HG03039 (cell line): ENCODE results near the gene THEMIS.

Experiments used
- ATAC-seq: cut with Tn5 transposase; IDR thresholded peaks from one replicate; pipeline ENCODE4 v1.9.1; 2021; ENCODE audit warnings: mild to moderate bottlenecking, moderate library complexity; ENCODE audit not compliant: unreplicated experiment

THEMIS gene

DNA sequence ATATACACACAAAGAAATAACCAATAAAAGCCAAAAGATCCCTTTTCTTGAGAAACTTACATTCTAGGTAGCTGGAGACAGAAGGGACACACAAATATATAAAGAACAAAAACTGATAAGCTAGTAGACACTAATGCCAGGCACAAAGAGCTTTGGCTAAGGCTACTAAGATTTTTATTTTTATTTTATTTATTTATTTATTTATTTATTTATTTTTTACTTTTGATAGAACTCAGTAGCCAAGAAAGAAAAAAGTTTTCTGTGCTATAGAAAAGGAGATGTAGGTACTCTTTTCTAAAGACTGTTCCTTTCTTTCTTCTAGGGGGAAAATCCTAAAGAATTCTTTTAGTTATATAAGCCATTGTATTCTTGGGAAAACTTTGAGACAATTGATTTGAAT is 34.1 kb downstream of the THEMIS start:
- no peak for ATAC-seq

DNA sequence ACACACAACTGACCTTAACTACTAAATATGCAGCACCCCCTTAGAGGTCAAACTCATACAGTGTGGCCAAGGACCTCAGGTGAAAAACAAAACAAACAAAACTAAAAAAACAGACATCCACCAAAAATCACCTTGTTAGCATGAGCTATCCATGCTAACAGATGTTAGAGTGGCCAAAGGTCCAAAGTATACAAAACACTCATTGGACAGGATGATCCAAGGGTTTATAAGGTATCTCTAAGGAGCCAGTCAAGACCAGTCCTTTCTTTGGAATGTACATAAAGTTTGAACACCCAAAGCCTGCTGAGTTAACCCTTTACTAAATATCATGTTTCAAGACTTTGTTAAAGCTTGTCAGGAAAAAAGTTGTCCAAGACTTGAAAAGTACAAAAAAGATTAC is 35.8 kb downstream of the THEMIS start:
- ATAC-seq: no peak

DNA sequence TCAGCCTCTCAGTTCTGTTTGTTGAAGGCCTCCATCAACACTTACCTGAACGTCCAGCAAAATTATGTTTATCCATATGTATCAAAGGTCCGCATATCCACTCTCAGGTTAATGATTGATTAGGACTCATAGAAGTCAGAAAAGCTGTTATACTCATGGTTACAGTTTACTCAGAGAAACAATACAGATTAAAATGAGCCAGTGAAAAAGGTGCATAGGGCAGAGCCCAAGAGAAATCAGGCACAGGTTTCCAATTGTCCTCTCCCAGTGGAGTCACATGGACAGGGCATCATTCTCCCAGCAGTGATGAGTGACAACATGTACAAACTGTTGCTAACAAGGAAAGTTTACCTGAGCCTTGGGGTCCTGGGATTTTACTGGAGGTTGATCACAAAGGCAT is 36.2 kb downstream of the THEMIS start:
- no peak for ATAC-seq

DNA sequence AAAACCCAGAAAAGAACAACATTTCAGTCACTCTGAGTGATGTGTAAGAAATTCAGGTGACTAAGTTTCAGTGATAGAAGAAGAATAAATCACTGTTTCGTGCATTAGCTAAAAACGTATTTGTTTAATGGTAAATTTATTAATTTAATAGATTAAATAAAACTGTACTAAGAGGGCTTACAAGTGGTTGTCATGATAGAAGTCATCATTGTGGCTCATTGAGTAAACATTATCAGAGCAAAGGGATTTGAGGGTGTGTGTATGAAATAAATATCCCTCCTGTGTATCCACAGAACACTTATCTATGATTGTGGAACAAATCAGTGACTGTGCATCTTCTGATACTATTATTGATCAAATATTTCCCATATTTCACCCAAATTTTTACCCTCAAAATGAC is 40.1 kb downstream of the THEMIS start:
- no peak for ATAC-seq

DNA sequence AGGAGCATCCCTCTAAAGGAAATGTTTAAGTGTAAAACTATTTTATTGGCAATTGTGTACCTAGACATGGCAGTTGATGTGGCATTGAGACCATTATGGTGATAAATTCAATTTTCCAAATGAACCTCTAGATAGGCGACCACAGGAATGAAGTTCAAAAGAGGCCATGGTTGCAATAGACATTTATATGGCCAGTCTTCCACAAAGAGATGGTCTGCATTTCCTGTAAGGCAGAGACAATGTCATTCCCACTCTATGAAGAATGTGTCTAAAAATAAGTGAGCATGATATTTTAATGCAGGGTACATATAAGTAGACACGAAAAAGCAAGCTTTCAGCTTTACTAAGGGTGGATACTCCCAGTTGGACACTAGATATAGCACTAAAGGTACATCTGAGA is 40.9 kb downstream of the THEMIS start:
- no peak for ATAC-seq

DNA sequence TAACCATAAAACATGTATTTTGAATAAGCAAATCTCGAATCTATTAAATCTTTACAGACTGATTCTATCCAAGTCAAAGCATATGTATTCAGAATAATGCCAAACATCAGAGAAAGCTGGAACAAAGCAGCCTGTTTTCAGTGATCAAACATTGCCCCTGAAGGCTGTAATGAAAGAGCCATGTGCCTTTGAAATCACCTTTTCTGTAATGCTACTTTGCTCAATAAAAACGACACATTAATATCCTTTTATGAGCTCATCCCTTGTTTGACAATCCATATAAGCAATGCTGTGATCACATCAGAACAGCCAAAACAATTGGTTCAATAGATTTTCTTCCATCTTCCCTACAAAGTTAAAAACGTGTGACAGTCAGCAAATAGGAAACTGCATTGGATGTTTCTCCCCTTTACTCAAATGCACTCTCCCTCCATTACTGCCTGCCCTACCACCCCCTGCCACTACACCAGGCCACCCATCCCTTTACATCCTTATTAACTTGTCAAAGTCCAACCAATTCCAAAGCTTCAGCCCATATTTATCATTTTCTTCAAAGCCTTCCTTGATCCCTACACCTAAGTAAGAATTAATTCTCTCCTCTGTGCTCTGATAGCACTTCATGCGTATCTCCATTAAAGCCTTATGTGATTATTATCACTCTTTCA is 42.0 kb downstream of the THEMIS start:
- no peak for ATAC-seq

DNA sequence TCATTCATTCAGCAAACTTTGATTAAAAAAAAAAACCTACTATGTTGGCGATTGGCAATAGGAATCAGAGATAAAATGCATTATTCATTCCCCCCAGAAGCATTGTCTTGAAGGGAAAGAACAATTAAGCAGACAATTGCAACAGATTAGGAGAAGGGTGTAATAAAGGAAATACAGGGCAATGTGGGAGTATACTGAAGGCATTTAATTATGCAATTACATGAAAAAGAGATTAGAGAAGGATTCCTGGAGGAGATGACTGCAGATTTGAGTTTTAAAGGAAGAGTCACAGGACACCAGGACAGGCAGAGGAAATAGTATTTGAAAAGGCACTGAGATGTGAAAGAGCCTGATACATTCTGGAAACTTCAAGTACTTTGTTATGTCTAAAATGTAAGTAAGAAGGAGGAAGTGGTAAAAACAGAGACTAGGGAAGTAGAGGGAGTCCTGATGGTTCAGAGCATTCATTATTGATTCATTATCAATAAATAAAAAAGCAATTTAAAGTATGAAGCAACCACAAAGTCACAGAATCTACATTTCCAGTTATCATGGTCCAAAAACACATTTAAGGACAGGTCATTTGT is 43.7 kb downstream of the THEMIS start:
- no peak for ATAC-seq

DNA sequence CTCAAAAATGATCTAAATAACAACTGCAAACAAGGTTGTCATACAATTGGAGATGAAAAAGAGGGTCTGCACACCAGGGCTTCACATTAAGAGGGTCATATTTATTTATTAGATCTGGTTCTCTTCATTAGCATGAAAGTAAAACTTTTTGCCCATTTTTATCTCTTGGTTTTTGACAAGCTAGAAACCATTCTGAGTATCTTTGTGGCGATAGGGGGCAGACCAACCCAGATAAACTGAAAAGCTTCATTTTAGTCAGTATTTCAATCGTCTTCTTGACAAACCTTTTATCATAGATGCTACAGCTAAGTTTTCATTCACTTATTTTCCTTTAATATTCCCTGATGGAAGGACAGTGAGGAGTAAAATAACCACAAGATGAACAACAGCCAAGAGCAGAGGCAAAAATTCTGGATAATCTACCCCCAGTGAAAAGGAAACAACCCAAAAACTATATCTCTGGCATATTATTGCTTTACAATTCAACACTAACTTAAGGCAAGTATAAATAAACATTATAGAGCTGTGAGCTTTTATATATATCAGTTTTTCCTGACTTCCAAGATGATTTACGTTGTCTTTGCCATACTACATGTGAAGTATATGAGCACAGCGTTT is 45.2 kb downstream of the THEMIS start:
- ATAC-seq: no peak

DNA sequence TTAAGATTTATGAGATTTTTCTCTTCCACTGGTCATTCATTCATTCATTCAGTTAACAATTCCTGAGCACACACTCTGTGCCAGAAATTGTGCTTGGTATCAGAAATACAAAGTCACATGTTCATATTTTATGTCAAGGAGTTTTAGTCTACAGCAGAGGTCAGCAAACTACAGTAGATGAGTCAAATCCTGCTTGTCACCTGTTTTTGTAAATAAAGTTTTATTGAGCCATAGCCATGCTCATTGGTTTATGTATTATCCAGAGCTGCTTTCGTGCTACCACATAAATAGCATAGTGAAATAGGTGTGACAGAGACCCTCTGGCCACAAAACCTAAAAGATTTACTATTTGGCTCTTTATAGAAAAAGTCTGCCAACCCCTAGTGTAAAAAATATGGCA is 46.8 kb downstream of the THEMIS start:
- no peak for ATAC-seq

DNA sequence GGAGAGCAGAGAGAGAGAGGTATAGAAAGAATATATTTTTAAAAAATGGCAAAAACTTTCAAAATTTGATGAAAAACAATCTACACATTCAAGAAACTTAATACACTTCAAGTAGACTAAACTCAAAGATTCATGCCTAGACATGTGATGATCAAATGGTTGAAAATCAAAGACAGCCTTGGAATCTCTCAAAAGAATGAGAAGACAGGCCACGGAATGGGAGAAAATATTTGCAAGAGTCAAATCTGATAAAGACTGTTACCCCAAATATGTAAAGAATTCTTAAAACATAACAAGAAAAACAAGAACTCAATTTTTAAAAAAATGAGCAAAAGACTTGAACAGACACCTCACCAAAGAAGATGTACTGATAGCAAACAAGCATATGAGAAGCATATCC is 49.7 kb downstream of the THEMIS start:
- ATAC-seq: no peak

DNA sequence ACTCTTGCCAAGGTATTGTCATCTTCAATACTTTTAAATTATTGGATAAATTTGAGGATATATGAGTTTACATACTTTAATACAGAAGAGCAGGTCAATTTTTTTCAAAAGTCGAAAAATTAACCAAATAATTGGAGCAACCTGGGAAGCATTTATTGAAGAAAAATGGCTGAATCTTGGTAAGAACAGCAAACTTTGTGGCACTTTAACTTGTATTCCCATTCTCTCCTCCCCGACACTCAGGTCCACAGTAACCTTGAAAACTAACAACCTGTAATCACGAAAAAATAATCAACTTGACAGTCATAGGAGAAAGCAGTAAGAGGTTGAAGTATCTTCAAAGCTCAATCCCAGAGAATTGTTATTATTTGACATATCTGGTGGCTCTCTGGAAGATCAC is 55.6 kb downstream of the THEMIS start:
- no peak for ATAC-seq

DNA sequence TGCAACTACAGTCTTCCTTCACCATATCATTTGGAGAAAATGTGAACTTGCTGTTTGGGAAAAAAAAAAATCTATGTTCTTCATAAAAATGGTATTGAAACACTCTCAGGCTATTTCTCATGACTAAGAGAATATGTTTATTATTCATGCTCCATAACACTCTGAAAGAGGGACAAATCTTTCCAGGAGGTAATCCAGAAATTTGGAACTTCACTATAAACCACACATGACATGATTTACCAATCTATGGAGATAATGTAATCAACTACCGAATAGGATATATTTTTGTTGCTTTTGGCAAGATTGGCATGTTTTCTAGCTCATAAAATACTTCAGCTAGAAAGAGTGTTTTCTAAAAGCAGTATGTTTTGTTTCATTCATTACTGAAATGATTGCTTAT is 56.3 kb downstream of the THEMIS start:
- ATAC-seq: no peak

DNA sequence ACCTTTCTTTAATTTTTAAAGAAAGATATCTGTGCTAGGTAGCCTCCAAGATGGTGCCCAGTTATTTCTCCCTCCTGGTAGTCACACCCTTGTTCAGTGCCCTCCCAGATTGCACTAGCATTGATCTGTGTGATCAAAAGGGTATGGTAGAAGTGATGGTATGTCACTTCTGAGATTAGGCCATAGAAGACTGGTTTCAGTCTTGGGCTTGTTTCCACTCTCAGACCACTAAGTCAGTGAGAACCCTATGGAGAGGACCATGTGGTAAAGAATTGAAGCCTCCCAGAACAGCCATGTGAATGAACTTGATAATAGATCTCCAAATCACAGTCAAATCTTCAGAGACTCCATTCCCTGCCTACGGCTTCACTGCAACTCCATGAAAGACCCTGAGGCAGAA is 57.3 kb downstream of the THEMIS start:
- no peak for ATAC-seq

DNA sequence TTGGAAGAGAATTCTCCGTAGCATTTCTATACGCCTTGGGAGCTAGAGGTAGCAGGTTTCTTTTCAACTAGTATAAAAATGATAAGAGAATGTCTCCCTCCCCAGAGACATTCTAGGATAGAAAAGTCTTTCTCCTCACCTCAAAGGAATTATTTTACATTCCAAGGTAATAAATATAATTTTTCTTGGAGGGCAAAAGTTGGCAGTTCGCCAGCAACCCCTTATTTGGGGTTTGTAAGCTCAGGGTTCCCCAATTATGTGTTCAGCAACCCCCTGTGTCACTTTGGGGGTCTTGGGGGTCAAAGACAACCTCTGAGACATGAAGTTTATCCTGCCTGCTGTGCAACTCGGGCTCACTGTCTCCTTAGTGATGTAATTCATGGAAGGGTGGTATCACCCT is 58.3 kb downstream of the THEMIS start:
- ATAC-seq: no peak

DNA sequence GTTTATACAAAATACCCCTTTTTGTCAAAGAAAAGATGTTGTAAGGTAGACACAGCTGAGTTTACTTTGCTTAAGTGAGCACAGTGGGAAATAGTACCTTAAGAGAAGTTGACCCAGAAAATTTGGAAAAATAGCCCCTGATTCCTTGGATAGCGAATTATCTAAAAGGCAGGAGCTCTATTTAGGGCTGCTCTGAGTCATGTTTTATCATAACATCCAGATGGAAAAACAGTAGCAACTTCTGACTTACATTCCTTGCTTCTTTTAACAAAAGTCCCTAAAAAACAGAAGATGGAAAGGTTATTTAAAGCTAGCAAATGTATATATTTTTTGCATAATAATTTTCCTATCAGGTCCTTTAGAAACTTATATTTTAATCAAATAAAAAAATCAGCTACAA is 59.0 kb downstream of the THEMIS start:
- no peak for ATAC-seq

DNA sequence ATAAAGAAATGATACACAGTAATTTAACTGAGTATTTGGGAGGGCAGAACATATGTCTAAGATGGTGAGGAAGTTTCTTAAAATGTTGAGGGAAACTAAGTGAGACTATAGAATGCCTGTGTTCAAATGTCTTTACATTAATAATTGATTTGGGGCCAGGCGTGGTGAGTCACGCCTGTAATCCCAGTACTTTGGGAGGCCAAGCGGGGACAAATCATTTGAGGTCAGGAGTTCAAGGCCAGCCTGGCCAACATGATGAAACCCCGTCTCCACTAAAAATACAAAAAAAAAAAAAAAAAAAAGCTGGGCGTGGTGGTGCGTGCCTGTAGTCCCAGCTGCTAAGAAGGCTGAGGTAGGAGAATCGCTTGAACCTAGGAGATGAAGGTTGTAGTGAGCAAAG is 66.7 kb downstream of the THEMIS start:
- ATAC-seq: no peak

DNA sequence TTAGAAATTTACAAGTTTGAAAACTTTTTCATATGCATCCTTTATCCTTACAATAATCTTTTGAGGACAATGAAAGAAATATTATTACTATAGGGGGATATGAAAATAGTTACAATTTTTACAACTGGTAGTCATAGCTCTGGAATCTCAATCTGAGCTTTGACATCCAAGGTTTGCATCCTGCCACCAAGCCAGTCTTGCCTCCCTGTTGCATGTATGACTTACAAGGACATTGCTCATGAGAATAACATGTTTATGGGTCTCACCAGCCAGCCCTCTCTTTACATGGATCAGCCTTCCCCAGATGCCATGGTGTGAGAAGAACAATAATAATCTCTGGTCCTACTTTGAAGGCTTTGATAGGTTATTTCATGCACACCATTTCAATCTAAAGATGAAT is 67.5 kb downstream of the THEMIS start:
- ATAC-seq: no peak

DNA sequence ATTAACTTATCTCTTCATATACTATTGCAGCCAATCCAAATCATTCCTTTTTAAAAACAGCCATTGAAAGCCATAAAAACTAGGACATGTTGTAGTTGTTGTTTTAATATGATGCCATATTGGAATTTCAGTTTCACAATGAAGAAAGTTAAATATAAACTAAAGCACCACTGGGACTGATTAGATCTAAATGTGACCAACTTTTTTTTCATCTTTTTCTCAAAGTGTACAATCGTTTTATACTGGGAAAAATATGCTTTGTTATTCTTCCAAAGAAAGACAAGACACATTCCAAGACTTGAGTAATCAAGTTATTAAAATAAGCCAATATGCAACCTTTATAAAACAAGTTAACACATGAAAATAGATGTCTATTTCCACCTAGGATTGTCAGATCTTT is 68.5 kb downstream of the THEMIS start:
- no peak for ATAC-seq

DNA sequence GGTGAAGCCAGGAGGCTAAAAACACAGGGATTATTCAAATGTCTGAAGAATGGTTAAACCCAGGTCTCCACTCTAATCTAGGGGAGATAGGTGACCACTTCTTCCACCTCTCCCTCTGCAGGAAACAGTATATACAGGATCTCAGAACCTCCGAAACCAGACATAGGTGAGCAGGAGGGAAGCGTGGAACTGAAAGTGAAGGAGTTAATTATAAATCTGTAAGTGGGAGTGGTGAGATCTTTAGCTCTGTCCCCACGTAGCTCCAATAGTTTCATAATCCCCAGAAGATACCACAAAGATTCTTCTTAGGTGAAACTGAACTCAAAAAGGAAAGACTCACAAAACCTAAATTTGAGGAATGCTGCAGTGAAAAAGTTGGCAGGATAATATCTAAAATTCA is 76.8 kb downstream of the THEMIS start:
- ATAC-seq: no peak

DNA sequence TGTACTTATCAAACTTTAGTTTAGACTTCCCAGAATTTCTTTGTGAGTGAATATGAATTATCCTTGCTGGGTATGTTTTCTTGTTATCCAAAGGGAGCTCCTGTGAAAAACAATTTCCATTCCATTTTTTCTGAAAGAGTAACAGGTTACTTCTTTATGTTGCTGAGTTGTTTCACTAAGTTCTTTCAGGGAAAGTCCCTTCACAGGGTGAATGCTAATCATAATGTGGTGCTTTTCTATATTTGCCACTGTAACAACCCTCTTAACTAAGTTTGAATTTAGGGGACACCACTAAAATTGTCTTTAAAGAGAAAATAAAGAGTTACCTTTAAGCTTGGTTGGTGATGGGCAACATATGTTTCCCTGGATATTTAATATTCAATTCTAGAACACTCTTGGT is 79.4 kb downstream of the THEMIS start:
- no peak for ATAC-seq

DNA sequence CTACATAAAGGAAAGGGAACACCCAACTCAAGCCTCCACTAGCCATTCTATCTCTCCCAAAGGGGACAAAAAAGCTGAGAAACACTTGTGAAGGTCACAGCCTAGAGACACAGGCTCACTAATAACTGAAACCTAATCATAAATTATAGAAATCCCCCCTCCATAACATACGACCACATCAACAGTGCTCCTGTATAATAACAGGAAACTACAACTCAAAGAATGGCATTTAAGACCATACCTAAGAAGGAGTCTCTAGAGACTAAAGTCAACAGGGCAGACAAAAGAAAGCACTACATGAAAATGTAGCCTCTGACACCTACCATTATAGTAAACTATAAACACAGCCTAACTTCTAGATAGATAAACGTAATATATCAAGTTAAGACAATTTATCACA is 82.7 kb downstream of the THEMIS start:
- ATAC-seq: no peak

DNA sequence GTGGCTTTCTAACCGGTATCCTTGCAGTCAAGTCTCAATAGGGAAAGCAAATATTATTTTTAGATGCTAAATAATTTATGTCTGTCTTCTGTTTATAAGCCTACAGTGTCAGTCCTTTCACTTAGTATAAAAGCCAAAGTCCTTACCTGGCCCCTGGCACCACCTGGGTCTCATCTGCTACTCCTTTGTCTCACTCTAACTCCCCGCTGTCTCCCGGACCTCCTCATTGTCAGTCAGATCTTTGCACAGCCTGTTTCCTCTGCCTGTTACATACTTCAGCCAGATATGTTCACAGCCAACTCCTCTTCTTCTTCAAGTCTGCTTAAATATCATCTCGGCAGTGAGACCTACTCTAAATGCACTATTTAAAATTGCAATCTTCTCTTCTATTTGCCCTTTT is 84.2 kb downstream of the THEMIS start:
- no peak for ATAC-seq

DNA sequence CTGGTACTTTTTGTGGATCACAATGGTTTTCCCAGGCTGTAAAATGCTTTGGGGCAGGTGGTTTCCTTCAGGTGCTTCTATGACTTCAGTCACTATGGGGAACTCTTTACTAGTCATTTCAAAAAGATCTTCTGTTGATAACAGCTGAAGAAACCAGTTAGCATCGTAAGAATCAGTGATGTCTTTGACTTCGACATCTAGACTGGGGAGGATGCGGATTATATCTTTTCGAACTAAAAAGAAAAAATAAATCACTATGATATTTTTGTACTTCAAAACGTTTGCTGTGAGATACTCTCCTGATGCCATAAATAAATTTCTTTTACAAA is 87.2 kb downstream of the THEMIS start:
- no peak for ATAC-seq
